ENCODE data around the gene MICA. TPM values are rescaled to one million over a fixed set of nuclear protein-coding genes. Genes with fewer than 3 reads are reported as not detected.
"Not testable (repeated sequence)": the region's sequence is repeated elsewhere in the genome, so short reads cannot be mapped to it uniquely, and the experiment has no call there.

Gene MICA
- total RNA-seq, 1 donor from 2014 or later = 70.0 TPM

- H3K9ac ChIP-seq (ENCODE audit: low read length) = no peak overlapping the region
- H3K36me3 Mint-ChIP-seq (ENCODE audit: low read depth, unreplicated experiment) = no peaks in the 10 kb centered on the region
- H3K36me3 ChIP-seq (ENCODE audit: insufficient read depth, low read length) = no peaks in the 10 kb centered on the region
- no peaks in the 10 kb centered on the region for H3K4me1 ChIP-seq (ENCODE audit: insufficient read depth, low read length)
- H3K9me3 Mint-ChIP-seq (ENCODE audit: unreplicated experiment) = no peaks in the 10 kb centered on the region
- TF ChIP-seq EZH2 (IDR thresholded peaks at IDR 0.05; ENCODE audit: insufficient read depth, low read length) (no peak), CTCF (IDR thresholded peaks at IDR 0.05; ENCODE audit: insufficient read depth, low read depth, low read length) (no peak)
- H3K27me3 ChIP-seq (ENCODE audit: insufficient read depth, low read length) = peaks cover 27% of the 10 kb centered on the region
- H3K27ac ChIP-seq (ENCODE audit: low read depth, low read length) = no peak overlapping the region
- no peak overlapping the region for H2AFZ ChIP-seq (ENCODE audit: low read depth, low read length)
- H3K4me1 Mint-ChIP-seq (ENCODE audit: low read depth, unreplicated experiment) = no peaks in the 10 kb centered on the region
- H3K9me3 ChIP-seq (ENCODE audit: insufficient read depth, low read depth, low read length) = peaks cover 3% of the 10 kb centered on the region
- peaks cover 18% of the 10 kb centered on the region for H3K27me3 Mint-ChIP-seq (ENCODE audit: low read depth, unreplicated experiment)
- H4K20me1 ChIP-seq (ENCODE audit: insufficient read depth, low read length) = no peaks in the 10 kb centered on the region
- peak; percentile 27 for DNase-seq (ENCODE audit: low read depth)
- H3K4me3 ChIP-seq (ENCODE audit: insufficient read depth, low read depth, low read length) = no peak overlapping the region
- no peak overlapping the region for H3K4me2 ChIP-seq (ENCODE audit: low read length)
- H3K79me2 ChIP-seq (ENCODE audit: insufficient read depth, low read length) = no peaks in the 10 kb centered on the region
- no peak overlapping the region for H3K27ac Mint-ChIP-seq (ENCODE audit: unreplicated experiment)
- no peak overlapping the region for H3K4me3 Mint-ChIP-seq (ENCODE audit: unreplicated experiment)
- FAIRE-seq = peak; percentile 5
Measured at GRCh38 chr6:31446481-31446880, 43.1 kb downstream of the MICA start.

GRCh38 chr6:31446999-31447789 is 43.8 kb downstream of the MICA start:
- H3K4me3 ChIP-seq (ENCODE audit: insufficient read depth, low read depth, low read length); H3K9me3 ChIP-seq (ENCODE audit: insufficient read depth, low read depth, low read length); H3K4me1 ChIP-seq (ENCODE audit: insufficient read depth, low read length); H3K9me3 Mint-ChIP-seq (ENCODE audit: unreplicated experiment); DNase-seq (ENCODE audit: low read depth); FAIRE-seq; H3K4me2 ChIP-seq (ENCODE audit: low read length); H3K27ac Mint-ChIP-seq (ENCODE audit: unreplicated experiment); H3K4me1 Mint-ChIP-seq (ENCODE audit: low read depth, unreplicated experiment); H3K36me3 Mint-ChIP-seq (ENCODE audit: low read depth, unreplicated experiment); H3K36me3 ChIP-seq (ENCODE audit: insufficient read depth, low read length); H3K9ac ChIP-seq (ENCODE audit: low read length); H3K27ac ChIP-seq (ENCODE audit: low read depth, low read length); H2AFZ ChIP-seq (ENCODE audit: low read depth, low read length); H4K20me1 ChIP-seq (ENCODE audit: insufficient read depth, low read length); H3K4me3 Mint-ChIP-seq (ENCODE audit: unreplicated experiment); H3K79me2 ChIP-seq (ENCODE audit: insufficient read depth, low read length): not testable (repeated sequence)
- peaks cover 22% of the 10 kb centered on the region for H3K27me3 Mint-ChIP-seq (ENCODE audit: low read depth, unreplicated experiment)
- peaks cover 27% of the 10 kb centered on the region for H3K27me3 ChIP-seq (ENCODE audit: insufficient read depth, low read length)

- H3K27ac ChIP-seq (ENCODE audit: low read depth, low read length) = no peak overlapping the region
- no peaks in the 10 kb centered on the region for H3K79me2 ChIP-seq (ENCODE audit: insufficient read depth, low read length)
- peaks cover 7% of the 10 kb centered on the region for H3K9me3 Mint-ChIP-seq (ENCODE audit: unreplicated experiment)
- peaks cover 3% of the 10 kb centered on the region for H3K9me3 ChIP-seq (ENCODE audit: insufficient read depth, low read depth, low read length)
- DNase-seq (ENCODE audit: low read depth) (no peak), FAIRE-seq (no peak)
- no peak overlapping the region for H3K27ac Mint-ChIP-seq (ENCODE audit: unreplicated experiment)
- no peaks in the 10 kb centered on the region for H3K4me1 Mint-ChIP-seq (ENCODE audit: low read depth, unreplicated experiment)
- H3K27me3 ChIP-seq (ENCODE audit: insufficient read depth, low read length) = peaks cover 17% of the 10 kb centered on the region
- H2AFZ ChIP-seq (ENCODE audit: low read depth, low read length) = no peak overlapping the region
- H3K4me3 ChIP-seq (ENCODE audit: insufficient read depth, low read depth, low read length) = no peak overlapping the region
- no peak overlapping the region for H3K4me3 Mint-ChIP-seq (ENCODE audit: unreplicated experiment)
- no peak for TF ChIP-seq EZH2 (IDR thresholded peaks at IDR 0.05; ENCODE audit: insufficient read depth, low read length)
- no peak for TF ChIP-seq CTCF (IDR thresholded peaks at IDR 0.05; ENCODE audit: insufficient read depth, low read depth, low read length)
- peaks cover 10% of the 10 kb centered on the region for H3K27me3 Mint-ChIP-seq (ENCODE audit: low read depth, unreplicated experiment)
- no peaks in the 10 kb centered on the region for H4K20me1 ChIP-seq (ENCODE audit: insufficient read depth, low read length)
- H3K36me3 Mint-ChIP-seq (ENCODE audit: low read depth, unreplicated experiment) = no peaks in the 10 kb centered on the region
- H3K9ac ChIP-seq (ENCODE audit: low read length) = no peak overlapping the region
- H3K4me2 ChIP-seq (ENCODE audit: low read length) = no peak overlapping the region
- no peaks in the 10 kb centered on the region for H3K4me1 ChIP-seq (ENCODE audit: insufficient read depth, low read length)
- no peaks in the 10 kb centered on the region for H3K36me3 ChIP-seq (ENCODE audit: insufficient read depth, low read length)
Measured at GRCh38 chr6:31450751-31451150, 47.4 kb downstream of the MICA start.

All from astrocyte (in vitro differentiated cells and primary cell).